Subcutaneous adipose tissue (tissue), 4 donors: ENCODE results near the gene RBMS3. TPM values are rescaled to one million over a fixed set of nuclear protein-coding genes. Genes with fewer than 3 reads are reported as not detected.

Source experiments
- CTCF ChIP-seq: fragments of 450-650 bp; IDR thresholded peaks from one replicate; pipeline ENCODE4 v1.5.1; 2016; ENCODE audit warnings: low read depth, mild to moderate bottlenecking, control low read depth, antibody characterized with exemption, moderate library complexity
- total RNA-seq, 4 donors: library from RNA; depleted of rRNA; stranded (reverse); fragments of >200 nt; gene quantifications; one replicate each; pipeline ENCODE4 v1.1.0, GENCODE V29; 2016

Gene RBMS3
- total RNA-seq, 4 donors from 2014 or later: 98.6 to 171 (median 117) TPM

- TF ChIP-seq CTCF: no peak
These were observed 440.9 kb downstream of the RBMS3 start for GRCh38 chr3:29721789-29722188.

- no peak for TF ChIP-seq CTCF
These were observed 450.2 kb downstream of the RBMS3 start for GRCh38 chr3:29731050-29731449.

GRCh38 chr3:29741231-29741630, 460.4 kb downstream of the RBMS3 start:
- TF ChIP-seq CTCF: no peak

- TF ChIP-seq CTCF: no peak
These were observed 464.5 kb downstream of the RBMS3 start for GRCh38 chr3:29745232-29745870.

- TF ChIP-seq CTCF: no peak
These were observed 465.4 kb downstream of the RBMS3 start for GRCh38 chr3:29746163-29746760.

GRCh38 chr3:29747991-29748390, 467.1 kb downstream of the RBMS3 start:
- no peak for TF ChIP-seq CTCF

- no peak for TF ChIP-seq CTCF
These were observed 470.9 kb downstream of the RBMS3 start for GRCh38 chr3:29751647-29752314.
